ENCODE data around the gene C5orf24.

DNA sequence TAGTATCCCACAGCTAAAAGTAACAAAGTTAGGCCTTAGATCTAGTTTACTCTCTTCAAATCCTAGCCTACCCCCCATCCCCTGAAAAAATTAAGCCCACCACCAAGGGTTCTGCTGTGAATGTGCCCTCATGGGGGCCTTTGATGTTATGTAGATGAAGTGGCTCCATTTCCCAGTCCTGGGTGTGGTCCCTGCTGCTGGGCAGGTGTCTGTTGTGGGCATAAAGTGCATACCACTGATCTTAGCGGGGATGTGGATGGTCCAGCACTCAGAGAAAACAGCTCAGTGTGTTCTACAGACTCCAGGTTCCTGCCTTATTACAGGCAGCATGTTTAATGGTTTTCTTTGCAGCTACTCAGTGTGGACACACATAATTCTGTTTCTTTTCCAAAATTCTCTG lies 61.0 kb downstream of the C5orf24 start:
- TF ChIP-seq CTCF (IDR thresholded peaks at IDR 0.05) (no peak), EZH2 (IDR thresholded peaks at IDR 0.05) (no peak)

Data from neural progenitor cell (in vitro differentiated cells).